HepG2 (cell line): ENCODE measurements around the gene CHST11. TPM values are rescaled to one million over a fixed set of nuclear protein-coding genes. Genes with fewer than 3 reads are reported as not detected.

ENCODE experiments used
- CREB1 ChIP-seq, 2 experiments: fragments of 450-650 bp in 1 of 2; IDR thresholded peaks; 2 replicates each; pipeline ENCODE4 v1.6.1; 2016 to 2017; ENCODE audit warnings: control low read depth in 1 of 2, mild to moderate bottlenecking in 1 of 2, missing compliant biosample characterization in 1 of 2, missing genetic modification characterization in 1 of 2
- FOXA1 ChIP-seq, 2 experiments: fragments of 450-650 bp in 1 of 2; sonication (generic) in 1 of 2; formaldehyde crosslinking in 1 of 2; IDR thresholded peaks; 2 replicates each; pipeline versions ENCODE4 v1.4.0 to v1.6.1; 2016 to 2020; ENCODE audit warnings: missing genetic modification reagents in 1 of 2
- PAF1 ChIP-seq: IDR thresholded peaks from 2 replicates; pipeline ENCODE4 v1.6.1; 2016; ENCODE audit warnings: missing genetic modification reagents, missing compliant biosample characterization
- REST ChIP-seq, 2 experiments: IDR thresholded peaks; 2 replicates each; pipeline ENCODE4 v1.6.1; 2011 to 2012; ENCODE audit warnings: low read length in 2 of 2, borderline replicate concordance in 1 of 2, low read depth in 1 of 2, mild to moderate bottlenecking in 1 of 2, moderate library complexity in 1 of 2
- SMC3 ChIP-seq: IDR thresholded peaks from 2 replicates; pipeline ENCODE4 v1.6.1; 2011; ENCODE audit warnings: low read length, improper control_type of control experiment
- TAF15 ChIP-seq: fragments of 200-400 bp; formaldehyde crosslinking; IDR thresholded peaks from one replicate; pipeline ENCODE4 v1.6.1; 2018; ENCODE audit warnings: mild to moderate bottlenecking, low read depth, low read length; ENCODE audit not compliant: poor library complexity, severe bottlenecking
- TEAD2 ChIP-seq: sonication (generic); formaldehyde crosslinking; IDR thresholded peaks from 2 replicates; pipeline ENCODE4 v1.9.0; 2021; ENCODE audit warnings: missing genetic modification reagents
- THAP11 ChIP-seq: IDR thresholded peaks from 2 replicates; pipeline ENCODE4 v1.6.1; 2016; ENCODE audit warnings: missing biosample characterization, missing genetic modification reagents
- TMF1 ChIP-seq: sonication (generic); formaldehyde crosslinking; IDR thresholded peaks from 2 replicates; pipeline ENCODE4 v1.8.1; 2022; ENCODE audit warnings: low read depth, missing genetic modification reagents
- ZBTB21 ChIP-seq: sonication (generic); formaldehyde crosslinking; IDR thresholded peaks from 2 replicates; pipeline ENCODE4 v1.4.0; 2020; ENCODE audit warnings: missing genetic modification reagents
- ZNF101 ChIP-seq: sonication (generic); formaldehyde crosslinking; IDR thresholded peaks from 2 replicates; pipeline ENCODE4 v1.4.0; 2020; ENCODE audit warnings: mild to moderate bottlenecking, low read depth, missing genetic modification reagents, borderline replicate concordance
- polyA plus RNA-seq, 8 experiments: library from polyadenylated mRNA; depleted of rRNA in 3 of 8; stranded (reverse) in 7 of 8; unstranded in 1 of 8; fragments of >200 nt; fragmentation: Illumina TruSeq in 4 of 8; extraction: Trizol in 4 of 8; gene quantifications; 2 replicates each; pipeline versions ENCODE4 v1.2.1 to v1.2.3, GENCODE V29; 2011 to 2016; ENCODE audit warnings: low read depth in 4 of 8, missing spikeins in 1 of 8, mixed read lengths in 1 of 8; ENCODE audit not compliant: insufficient read depth in 1 of 8
- total RNA-seq, 5 experiments: library from RNA; depleted of rRNA; stranded (reverse); fragments of >200 nt; fragmentation: Illumina TruSeq; extraction: Trizol; gene quantifications; 2 replicates each; pipeline ENCODE4 v1.2.3, GENCODE V29; 2016; ENCODE audit warnings: low read depth in 1 of 5
- TF ChIP-seq, protein P1 (sequence below): sonication (generic); formaldehyde crosslinking; conservative IDR thresholded peaks from 2 replicates; pipeline ENCODE4 v1.8.0; 2022; ENCODE audit warnings: low read depth, missing genetic modification reagents
- TF ChIP-seq, protein P2 (sequence below): sonication (generic); formaldehyde crosslinking; conservative IDR thresholded peaks from 2 replicates; pipeline ENCODE4 v1.4.0; 2020; ENCODE audit warnings: missing genetic modification reagents

CHST11 gene
- total and polyA plus RNA-seq, 2 of the 13 experiments (the other 11 are each of a cell fraction or from before 2014, with no cell fraction given), result 0.15 TPM; not detected in 1

DNA sequence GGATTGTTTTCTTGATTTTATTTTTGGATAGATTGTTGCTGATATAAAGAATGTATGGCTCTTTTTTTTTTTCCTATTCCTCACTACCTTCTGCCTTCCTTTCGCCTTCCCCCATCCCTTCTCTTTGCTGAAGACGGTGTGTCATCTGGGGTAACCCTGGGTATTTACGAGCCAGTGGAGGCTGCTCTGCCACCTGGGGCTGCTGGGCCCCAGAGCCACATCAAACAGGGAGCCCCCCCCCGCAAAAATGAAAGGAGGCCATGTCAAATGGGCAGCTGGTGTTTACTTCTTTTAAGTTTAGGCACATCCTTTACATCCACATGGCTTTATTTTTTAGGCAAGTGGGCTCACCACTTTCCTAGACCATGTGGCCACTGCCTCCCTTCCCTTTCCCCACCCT, 25.4 kb downstream of the CHST11 start (continued):
- TF ChIP-seq, protein P1, sequence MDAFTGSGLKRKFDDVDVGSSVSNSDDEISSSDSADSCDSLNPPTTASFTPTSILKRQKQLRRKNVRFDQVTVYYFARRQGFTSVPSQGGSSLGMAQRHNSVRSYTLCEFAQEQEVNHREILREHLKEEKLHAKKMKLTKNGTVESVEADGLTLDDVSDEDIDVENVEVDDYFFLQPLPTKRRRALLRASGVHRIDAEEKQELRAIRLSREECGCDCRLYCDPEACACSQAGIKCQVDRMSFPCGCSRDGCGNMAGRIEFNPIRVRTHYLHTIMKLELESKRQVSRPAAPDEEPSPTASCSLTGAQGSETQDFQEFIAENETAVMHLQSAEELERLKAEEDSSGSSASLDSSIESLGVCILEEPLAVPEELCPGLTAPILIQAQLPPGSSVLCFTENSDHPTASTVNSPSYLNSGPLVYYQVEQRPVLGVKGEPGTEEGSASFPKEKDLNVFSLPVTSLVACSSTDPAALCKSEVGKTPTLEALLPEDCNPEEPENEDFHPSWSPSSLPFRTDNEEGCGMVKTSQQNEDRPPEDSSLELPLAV (CRISPR knock-in tag), result no peak
- TF ChIP-seq TEAD2 (CRISPR knock-in tag) (no peak), ZNF101 (CRISPR knock-in tag) (no peak), ZBTB21 (CRISPR knock-in tag) (no peak), REST (IDR thresholded peaks at IDR 0.05; ENCODE audit: borderline replicate concordance in 1 of 2, low read depth in 1 of 2, low read length in 2 of 2) (no peak), FOXA1 (IDR thresholded peaks at IDR 0.05) (no peak), FOXA1 (CRISPR knock-in tag; IDR thresholded peaks at IDR 0.05) (no peak), TAF15 (no peak), SMC3 (no peak), TMF1 (CRISPR knock-in tag) (no peak), PAF1 (CRISPR knock-in tag) (no peak), CREB1 (IDR thresholded peaks at IDR 0.05) (no peak), CREB1 (CRISPR knock-in tag; IDR thresholded peaks at IDR 0.05) (no peak), THAP11 (CRISPR knock-in tag) (no peak)
- TF ChIP-seq, protein P2, sequence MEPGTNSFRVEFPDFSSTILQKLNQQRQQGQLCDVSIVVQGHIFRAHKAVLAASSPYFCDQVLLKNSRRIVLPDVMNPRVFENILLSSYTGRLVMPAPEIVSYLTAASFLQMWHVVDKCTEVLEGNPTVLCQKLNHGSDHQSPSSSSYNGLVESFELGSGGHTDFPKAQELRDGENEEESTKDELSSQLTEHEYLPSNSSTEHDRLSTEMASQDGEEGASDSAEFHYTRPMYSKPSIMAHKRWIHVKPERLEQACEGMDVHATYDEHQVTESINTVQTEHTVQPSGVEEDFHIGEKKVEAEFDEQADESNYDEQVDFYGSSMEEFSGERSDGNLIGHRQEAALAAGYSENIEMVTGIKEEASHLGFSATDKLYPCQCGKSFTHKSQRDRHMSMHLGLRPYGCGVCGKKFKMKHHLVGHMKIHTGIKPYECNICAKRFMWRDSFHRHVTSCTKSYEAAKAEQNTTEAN (CRISPR knock-in tag), result no peak
